GM12878 (cell line): ENCODE data around the gene BMP7. TPM values are rescaled to one million over a fixed set of nuclear protein-coding genes. Genes with fewer than 3 reads are reported as not detected.

Experiments used
- ATAC-seq: fragments of 200-7000 bp; cut with Tn5 transposase; 3 replicates; pipeline ENCODE4 v1.9.1; 2020; ENCODE audit warnings: mild to moderate bottlenecking, moderate library complexity
- BruUV-seq: library from RNA; stranded (reverse); fragments of 400-500 nt; replicated peaks from 2 replicates; lab custom pipeline; 2021; lab: Mats Ljungman, UMichigan
- CTCF ChIA-PET: fragments of 300-600 bp; sonication (Branson Sonifier 250); formaldehyde crosslinking; extraction: SDS; loops from one replicate; lab custom pipeline; 2021; ENCODE audit warnings: inconsistent platforms; lab: Yijun Ruan, JAX
- POLR2A ChIA-PET: fragments of 350-600 bp; formaldehyde crosslinking; extraction: SDS; loops from one replicate; lab custom pipeline; 2021; ENCODE audit warnings: inconsistent platforms; lab: Charles Lee
- RAD21 ChIA-PET: fragments of 300-600 bp; sonication (Branson Sonifier 250); formaldehyde crosslinking; loops from one replicate; lab custom pipeline; 2023; ENCODE audit warnings: antibody characterized with exemption; ENCODE audit not compliant: unreplicated experiment; lab: Charles Lee
- SMC1A ChIA-PET: fragments of 300-600 bp; sonication (Branson Sonifier 250); formaldehyde crosslinking; loops from one replicate; lab custom pipeline; 2023; ENCODE audit not compliant: unreplicated experiment, uncharacterized antibody; lab: Charles Lee
- DNase-seq: peaks from one replicate; pipeline ENCODE4 v3.0.0-alpha.2; 2011; ENCODE audit warnings: low read depth, low spot score
- FAIRE-seq: peaks from 3 replicates; lab custom pipeline; 2011; peaks lifted over from hg19 to GRCh38; lab: Jason Lieb, UNC
- H2AFZ ChIP-seq: 2 replicates; pipeline ENCODE4 v1.6.0; 2011; ENCODE audit warnings: low read depth, low read length, control low read depth; ENCODE audit not compliant: control insufficient read depth
- H3K27ac ChIP-seq: 2 replicates; pipeline ENCODE4 v1.5.1; 2011; ENCODE audit warnings: control low read depth; ENCODE audit not compliant: control insufficient read depth, insufficient read depth
- H3K27me3 ChIP-seq, 2 experiments: replicated peaks in 1 of 2; 2 replicates each; pipeline versions ENCODE4 v1.6.0 to v1.6.1; 2011; ENCODE audit warnings: low read length in 1 of 2; ENCODE audit not compliant: control insufficient read depth in 2 of 2, insufficient read depth in 2 of 2
- H3K36me3 ChIP-seq, 2 experiments: 2 replicates each; pipeline ENCODE4 v1.5.1; 2011; ENCODE audit warnings: low read length in 1 of 2; ENCODE audit not compliant: control insufficient read depth in 2 of 2, insufficient read depth in 2 of 2
- H3K4me1 ChIP-seq: 2 replicates; pipeline ENCODE4 v1.6.1; 2011; ENCODE audit warnings: mild to moderate bottlenecking, low read length, moderate library complexity, mixed read lengths; ENCODE audit not compliant: control insufficient read depth, insufficient read depth
- H3K4me2 ChIP-seq: 2 replicates; pipeline ENCODE4 v1.6.0; 2011; ENCODE audit warnings: control low read depth; ENCODE audit not compliant: control insufficient read depth, insufficient read depth
- H3K4me3 ChIP-seq: fragments of 200-600 bp; sonication (generic); 2 replicates; pipeline ENCODE4 v1.5.1; 2016
- H3K79me2 ChIP-seq: 2 replicates; pipeline ENCODE4 v1.6.0; 2011; ENCODE audit warnings: low read length; ENCODE audit not compliant: control insufficient read depth, insufficient read depth
- H3K9ac ChIP-seq: 2 replicates; pipeline ENCODE4 v1.8.0; 2011; ENCODE audit warnings: low read length, control low read depth, mixed read lengths; ENCODE audit not compliant: control insufficient read depth, insufficient read depth
- H3K9me3 ChIP-seq: replicated peaks from 3 replicates; pipeline ENCODE4 v1.5.1; 2011; ENCODE audit warnings: mild to moderate bottlenecking, low read length; ENCODE audit not compliant: control insufficient read depth, insufficient read depth
- H4K20me1 ChIP-seq: 2 replicates; pipeline ENCODE4 v1.6.0; 2011; ENCODE audit not compliant: control insufficient read depth, insufficient read depth
- ATF7 ChIP-seq: fragments of 450-650 bp; IDR thresholded peaks from 2 replicates; pipeline ENCODE4 v1.6.1; 2016; ENCODE audit warnings: low read depth, mild to moderate bottlenecking
- HDAC2 ChIP-seq: fragments of 200-600 bp; sonication (generic); IDR thresholded peaks from 2 replicates; pipeline ENCODE4 v1.6.1; 2017
- IRF4 ChIP-seq: IDR thresholded peaks from 2 replicates; pipeline ENCODE4 v1.6.1; 2011; ENCODE audit warnings: low read depth, low read length
- MEF2B ChIP-seq: fragments of 450-650 bp; IDR thresholded peaks from 2 replicates; pipeline ENCODE4 v1.6.1; 2018; ENCODE audit warnings: mild to moderate bottlenecking, moderate library complexity; ENCODE audit not compliant: partially characterized antibody, poor library complexity, severe bottlenecking
- MYC ChIP-seq: IDR thresholded peaks from 2 replicates; pipeline ENCODE4 v1.6.1; 2011; ENCODE audit warnings: mild to moderate bottlenecking, low read length, moderate library complexity, inconsistent platforms; ENCODE audit not compliant: insufficient read depth, insufficient replicate concordance, insufficient read length, severe bottlenecking
- NFXL1 ChIP-seq: fragments of 450-650 bp; IDR thresholded peaks from 2 replicates; pipeline ENCODE4 v1.6.1; 2017; ENCODE audit warnings: antibody characterized with exemption, mild to moderate bottlenecking, borderline replicate concordance
- PML ChIP-seq: IDR thresholded peaks from 2 replicates; pipeline ENCODE4 v1.6.1; 2012; ENCODE audit warnings: low read length, inconsistent platforms
- SMAD5 ChIP-seq: IDR thresholded peaks from 2 replicates; pipeline ENCODE4 v1.6.1; 2016; ENCODE audit warnings: antibody characterized with exemption, low read depth
- STAT3 ChIP-seq: IDR thresholded peaks from 2 replicates; pipeline ENCODE4 v1.6.1; 2011; ENCODE audit warnings: low read depth, low read length, improper control_type of control experiment
- SUPT20H ChIP-seq: IDR thresholded peaks from 2 replicates; pipeline ENCODE4 v1.6.1; 2011; ENCODE audit warnings: low read depth, mild to moderate bottlenecking, low read length, moderate library complexity, borderline replicate concordance; ENCODE audit not compliant: control insufficient read depth
- SUZ12 ChIP-seq: fragments of 200-600 bp; sonication (generic); IDR thresholded peaks from one replicate; pipeline ENCODE4 v1.6.1; 2018; ENCODE audit warnings: antibody characterized with exemption, mild to moderate bottlenecking; ENCODE audit not compliant: unreplicated experiment
- TCF3 ChIP-seq: IDR thresholded peaks from 2 replicates; pipeline ENCODE4 v1.6.1; 2012; ENCODE audit warnings: low read depth, mild to moderate bottlenecking, low read length, borderline replicate concordance; ENCODE audit not compliant: insufficient read depth
- YBX1 ChIP-seq: fragments of 450-650 bp; IDR thresholded peaks from 2 replicates; pipeline ENCODE4 v1.6.1; 2016; ENCODE audit warnings: antibody characterized with exemption
- ZNF622 ChIP-seq: fragments of 450-650 bp; IDR thresholded peaks from 2 replicates; pipeline ENCODE4 v1.6.1; 2017; ENCODE audit warnings: mild to moderate bottlenecking, inconsistent platforms
- WGBS: methylation state at CpG from one replicate; pipeline ENCODE4 v1.1.6; 2016; ENCODE audit warnings: low lambda C conversion rate; ENCODE audit not compliant: insufficient replicate concordance, insufficient coverage; ENCODE audit errors: missing lambda C conversion rate; 5-methylcytosine and 5-hydroxymethylcytosine counted together
- in situ Hi-C: fragments of 300-500 bp; cut with MboI; formaldehyde crosslinking; loops from 9 replicates; pipeline ENCODE4 v1.14.3; 2018; ENCODE audit warnings: mixed read lengths
- intact Hi-C: fragments of 100-400 bp; cut with micrococcal nuclease; formaldehyde crosslinking; loops from one replicate; pipeline ENCODE4 v1.14.2; 2022; ENCODE audit not compliant: unreplicated experiment
- polyA plus RNA-seq, 11 experiments: library from polyadenylated mRNA; depleted of rRNA in 4 of 11; unstranded in 6 of 11; stranded (reverse) in 5 of 11; fragments of >200 nt; fragmentation: Nextera tagmentation in 4 of 11; fragmentation: Illumina TruSeq in 1 of 11; extraction: Ambion mirVana in 4 of 11; extraction: Trizol in 1 of 11; gene quantifications; 1 replicate in 1 of 11; 2 replicates in 10 of 11; pipeline versions ENCODE4 v1.2.1 to v1.2.3, GENCODE V29; 2011 to 2016; ENCODE audit warnings: inconsistent platforms in 2 of 11, missing spikeins in 2 of 11, low read depth in 1 of 11
- total RNA-seq, 4 experiments: library from RNA; depleted of rRNA in 3 of 4; stranded (reverse); fragments of >200 nt in 3 of 4; fragmentation: Illumina TruSeq in 1 of 4; extraction: Trizol in 1 of 4; gene quantifications; 2 replicates each; pipeline versions ENCODE4 v1.2.1 to v1.2.3, GENCODE V29; 2013 to 2021
- TF ChIP-seq, protein P1 (sequence below): IDR thresholded peaks from 2 replicates; pipeline ENCODE4 v1.6.1; 2011; ENCODE audit warnings: mild to moderate bottlenecking, low read depth, low read length, moderate library complexity; ENCODE audit not compliant: insufficient replicate concordance
- TF ChIP-seq, protein P2 (sequence below): fragments of 450-650 bp; formaldehyde crosslinking; IDR thresholded peaks from 2 replicates; pipeline ENCODE4 v1.4.0; 2022; ENCODE audit warnings: mild to moderate bottlenecking, moderate library complexity

Gene BMP7
- total and polyA plus RNA-seq, 10 of the 15 experiments (the other 5 are each of a cell fraction or from before 2014, with no cell fraction given): 0.18 to 0.51 (median 0.28) TPM; not detected in 7

DNA sequence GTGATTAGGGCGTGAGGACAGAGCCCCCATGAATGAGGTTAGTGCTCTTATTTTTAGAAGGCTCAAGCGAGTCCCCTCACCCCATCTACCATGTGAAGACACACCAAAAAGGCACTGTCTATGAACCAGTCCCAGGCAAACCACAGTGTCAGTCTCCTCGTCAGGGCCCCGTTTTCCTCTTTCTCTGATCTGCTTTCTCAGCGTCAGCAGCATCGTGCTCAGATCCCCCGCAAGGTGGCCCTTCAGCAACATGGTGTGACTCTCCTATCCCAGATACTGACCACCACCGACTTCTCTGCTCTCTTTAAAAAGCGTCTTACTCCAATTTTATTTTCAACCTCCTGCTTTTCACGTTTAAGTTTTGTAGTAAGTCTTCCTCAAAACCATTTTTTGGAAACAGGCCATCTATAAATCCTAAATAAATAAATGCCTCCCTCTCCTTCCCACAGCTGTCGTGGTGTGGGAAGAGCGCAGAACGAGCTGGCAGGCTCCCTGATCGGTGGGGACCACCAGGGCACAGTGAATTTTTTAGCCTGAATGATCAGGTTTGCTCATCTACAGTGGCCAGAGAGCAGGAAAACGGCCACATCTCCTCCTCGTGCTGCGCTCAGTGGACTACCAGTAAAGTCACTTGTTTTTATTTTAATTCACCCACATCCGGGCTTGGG is 113.1 kb downstream of the BMP7 start:
- no peaks in the 10 kb centered on the region for H3K27me3 ChIP-seq
- no peak overlapping the region for H3K4me3 ChIP-seq
- TF ChIP-seq YBX1 (no peak), SMAD5 (no peak), STAT3 (no peak), MEF2B (no peak), HDAC2 (no peak), MYC (no peak), TCF3 (no peak), ZNF622 (no peak), PML (no peak), SUPT20H (no peak), ATF7 (no peak), NFXL1 (no peak), SUZ12 (no peak), IRF4 (no peak)
- TF ChIP-seq, protein P1, sequence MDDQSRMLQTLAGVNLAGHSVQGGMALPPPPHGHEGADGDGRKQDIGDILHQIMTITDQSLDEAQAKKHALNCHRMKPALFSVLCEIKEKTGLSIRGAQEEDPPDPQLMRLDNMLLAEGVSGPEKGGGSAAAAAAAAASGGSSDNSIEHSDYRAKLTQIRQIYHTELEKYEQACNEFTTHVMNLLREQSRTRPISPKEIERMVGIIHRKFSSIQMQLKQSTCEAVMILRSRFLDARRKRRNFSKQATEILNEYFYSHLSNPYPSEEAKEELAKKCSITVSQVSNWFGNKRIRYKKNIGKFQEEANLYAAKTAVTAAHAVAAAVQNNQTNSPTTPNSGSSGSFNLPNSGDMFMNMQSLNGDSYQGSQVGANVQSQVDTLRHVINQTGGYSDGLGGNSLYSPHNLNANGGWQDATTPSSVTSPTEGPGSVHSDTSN: no peak
- TF ChIP-seq, protein P2, sequence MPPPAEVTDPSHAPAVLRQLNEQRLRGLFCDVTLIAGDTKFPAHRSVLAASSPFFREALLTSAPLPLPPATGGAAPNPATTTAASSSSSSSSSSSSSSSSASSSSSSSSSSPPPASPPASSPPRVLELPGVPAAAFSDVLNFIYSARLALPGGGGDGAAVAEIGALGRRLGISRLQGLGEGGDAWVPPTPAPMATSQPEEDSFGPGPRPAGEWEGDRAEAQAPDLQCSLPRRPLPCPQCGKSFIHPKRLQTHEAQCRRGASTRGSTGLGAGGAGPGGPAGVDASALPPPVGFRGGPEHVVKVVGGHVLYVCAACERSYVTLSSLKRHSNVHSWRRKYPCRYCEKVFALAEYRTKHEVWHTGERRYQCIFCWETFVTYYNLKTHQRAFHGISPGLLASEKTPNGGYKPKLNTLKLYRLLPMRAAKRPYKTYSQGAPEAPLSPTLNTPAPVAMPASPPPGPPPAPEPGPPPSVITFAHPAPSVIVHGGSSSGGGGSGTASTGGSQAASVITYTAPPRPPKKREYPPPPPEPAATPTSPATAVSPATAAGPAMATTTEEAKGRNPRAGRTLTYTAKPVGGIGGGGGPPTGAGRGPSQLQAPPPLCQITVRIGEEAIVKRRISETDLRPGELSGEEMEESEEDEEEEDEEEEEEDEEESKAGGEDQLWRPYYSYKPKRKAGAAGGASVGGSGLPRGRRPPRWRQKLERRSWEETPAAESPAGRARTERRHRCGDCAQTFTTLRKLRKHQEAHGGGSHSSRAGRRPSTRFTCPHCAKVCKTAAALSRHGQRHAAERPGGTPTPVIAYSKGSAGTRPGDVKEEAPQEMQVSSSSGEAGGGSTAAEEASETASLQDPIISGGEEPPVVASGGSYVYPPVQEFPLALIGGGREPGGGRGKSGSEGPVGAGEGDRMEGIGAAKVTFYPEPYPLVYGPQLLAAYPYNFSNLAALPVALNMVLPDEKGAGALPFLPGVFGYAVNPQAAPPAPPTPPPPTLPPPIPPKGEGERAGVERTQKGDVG (CRISPR knock-in tag): no peak
- in situ Hi-C loops: no loop called here
- H3K4me1 ChIP-seq: no peaks in the 10 kb centered on the region
- ChIA-PET RAD21 (no interaction called here), SMC1A (no interaction called here), POLR2A (no interaction called here), CTCF (interaction anchor here (0.7 to 1.0 kb wide), 2 partner anchors 177 to 191 kb away, joined by 3 to 4 read pairs; no protein-coding TSS in a partner anchor)
- no peaks in the 10 kb centered on the region for H3K79me2 ChIP-seq
- H3K4me2 ChIP-seq: no peak overlapping the region
- intact Hi-C loops: no loop called here
- FAIRE-seq (no peak), ATAC-seq (no peak), DNase-seq (no peak)
- 23% methylated on average over 18 of the region's 18 CpGs for WGBS
- H4K20me1 ChIP-seq: no peaks in the 10 kb centered on the region
- no peak overlapping the region for H2AFZ ChIP-seq
- H3K9ac ChIP-seq: no peak overlapping the region
- BruUV-seq: no TSS peak
- H3K36me3 ChIP-seq: no peaks in the 10 kb centered on the region
- no peaks in the 10 kb centered on the region for H3K9me3 ChIP-seq
- no peak overlapping the region for H3K27ac ChIP-seq
